ENCODE data around the gene MAD1L1. TPM values are rescaled to one million over a fixed set of nuclear protein-coding genes. Genes with fewer than 3 reads are reported as not detected.

MAD1L1 gene
- total RNA-seq, 1 experiment from 2014 or later = 38.5 TPM

DNA sequence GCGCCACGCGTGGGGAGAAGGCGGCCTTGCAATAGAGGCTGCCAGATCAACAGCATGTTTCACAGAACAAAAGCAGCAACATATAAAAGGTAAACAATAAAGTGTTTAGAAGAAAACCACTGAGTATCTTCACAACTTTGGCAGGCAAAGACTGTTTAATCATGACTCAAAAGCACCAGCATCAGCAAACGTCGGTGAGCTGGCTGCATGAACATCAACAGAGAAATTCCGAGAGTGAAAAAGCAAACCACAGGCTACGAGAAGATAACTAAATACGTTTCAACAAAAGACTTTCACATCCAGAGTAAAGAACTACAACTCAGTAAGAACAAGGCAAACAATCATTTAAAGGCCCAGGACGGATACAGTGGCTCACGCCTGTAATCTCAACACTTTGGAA is 172.0 kb downstream of the MAD1L1 start:
- no peak for DNase-seq (ENCODE audit: low read depth, low spot score)
- H3K9me3 ChIP-seq (ENCODE audit: control insufficient read depth in 1 of 2, insufficient read depth in 1 of 2, low read depth in 1 of 2, low read length in 2 of 2) = peaks cover 8% of the 10 kb centered on the region in 2 experiments; a peak in 2 of 4 replicates
- H2AFZ ChIP-seq (ENCODE audit: low read depth, low read length, poor library complexity, severe bottlenecking) = no peak overlapping the region
- ChIA-PET CTCF (no interaction called here), RAD21 (ENCODE audit: low non-redundant PET in 1 of 2, low total read pairs in 2 of 2, uncharacterized antibody in 2 of 2, unreplicated experiment in 2 of 2) (no interaction called here), POLR2A (no interaction called here)
- H4K20me1 ChIP-seq (ENCODE audit: insufficient read depth) = no peaks in the 10 kb centered on the region
- H3K36me3 ChIP-seq (ENCODE audit: control insufficient read depth in 1 of 2, insufficient read depth in 2 of 2, low read length in 2 of 2) = no peaks in the 10 kb centered on the region
- H3K4me1 ChIP-seq (ENCODE audit: control insufficient read depth in 1 of 2, insufficient read depth in 2 of 2, low read length in 2 of 2) = peaks cover 0 to 15% of the 10 kb centered on the region in 2 experiments; a peak in 2 of 4 replicates
- intact Hi-C loops (cut with micrococcal nuclease) = no loop called here
- BruUV-seq (replicated peaks) = no TSS peak
- ATAC-seq = no peak
- H3K4me2 ChIP-seq (ENCODE audit: low read length) = no peak overlapping the region
- no peak overlapping the region for H3K4me3 ChIP-seq (replicated peaks in 1 of 2; ENCODE audit: low read depth in 1 of 2, low read length in 2 of 2)
- no peak overlapping the region for H3K27ac ChIP-seq (ENCODE audit: low read depth, low read length)
- no peaks in the 10 kb centered on the region for H3K27me3 ChIP-seq (ENCODE audit: insufficient read depth, low read length)
- no peaks in the 10 kb centered on the region for H3K79me2 ChIP-seq (ENCODE audit: insufficient read depth, low read length)
- no peaks in the 10 kb centered on the region for H3K9me2 ChIP-seq (ENCODE audit: insufficient read depth)
- no peak overlapping the region for H3K9ac ChIP-seq (ENCODE audit: low read length)
- TF ChIP-seq TCF7L2 (IDR thresholded peaks at IDR 0.05; ENCODE audit: borderline replicate concordance, extremely low read depth, insufficient read depth, insufficient read length) = no peak
- TF ChIP-seq YY1 (IDR thresholded peaks at IDR 0.05; ENCODE audit: extremely low read depth, insufficient replicate concordance, low read depth, low read length) = no peak
- no peak for TF ChIP-seq POLR2AphosphoS5 (IDR thresholded peaks at IDR 0.05; ENCODE audit: low read depth, low read length)
- TF ChIP-seq SIN3A (IDR thresholded peaks at IDR 0.05; ENCODE audit: low read depth) = no peak
- no peak for TF ChIP-seq ATF3 (IDR thresholded peaks at IDR 0.05)
- TF ChIP-seq POLR2A (IDR thresholded peaks at IDR 0.05; ENCODE audit: borderline replicate concordance, extremely low read depth, insufficient read depth, insufficient read length) = no peak
- TF ChIP-seq CBX3 (IDR thresholded peaks at IDR 0.05; ENCODE audit: low read depth) = no peak
- TF ChIP-seq SP1 (IDR thresholded peaks at IDR 0.05; ENCODE audit: low read depth) = no peak
- no peak for TF ChIP-seq REST (IDR thresholded peaks at IDR 0.05; ENCODE audit: low read depth)
